Peyer's patch (tissue), 4 donors: ENCODE results near the gene TRIM56.

Experiments used
- CTCF ChIP-seq, 6 experiments: fragments of 450-650 bp in 4 of 6; fragments of 200-600 bp in 2 of 6; sonication (generic) in 1 of 6; IDR thresholded peaks; one replicate each; pipeline ENCODE4 v1.5.1; 2017 to 2019; ENCODE audit warnings: antibody characterized with exemption in 6 of 6, mild to moderate bottlenecking in 3 of 6, moderate library complexity in 1 of 6
- POLR2A ChIP-seq, 2 donors: fragments of 450-650 bp; IDR thresholded peaks; one replicate each; pipeline ENCODE4 v1.5.1; 2017; ENCODE audit warnings: antibody characterized with exemption in 2 of 2, mild to moderate bottlenecking in 2 of 2, moderate library complexity in 2 of 2

GRCh38 chr7:101104799-101105198, 19.5 kb downstream of the TRIM56 start:
- TF ChIP-seq CTCF (IDR thresholded peaks at IDR 0.05): no peak
- no peak for TF ChIP-seq POLR2A (IDR thresholded peaks at IDR 0.05)
